ENCODE data around the gene ATP6V1A. TPM values are rescaled to one million over a fixed set of nuclear protein-coding genes. Genes with fewer than 3 reads are reported as not detected.

Gene ATP6V1A
- total and polyA plus RNA-seq, 2 of the 13 experiments (the other 11 are each of a cell fraction or from before 2014, with no cell fraction given), result 23.4 to 95.1 TPM

GRCh38 chr3:113745756-113746547, 883 bp upstream of the ATP6V1A start, which contains the start of gene NAA50 (continued):
- TF ChIP-seq ZSCAN22 (CRISPR knock-in tag; IDR thresholded peaks at IDR 0.05) (0 out of 2 replicates have a peak, but pooled peaks have one; percentile 45), ZBTB8A (CRISPR knock-in tag; IDR thresholded peaks at IDR 0.05; ENCODE audit: borderline replicate concordance, low read depth) (no peak; the same call in 1 of the 2 replicates), ZNF572 (CRISPR knock-in tag; IDR thresholded peaks at IDR 0.05) (no peak), ZNF720 (CRISPR knock-in tag; IDR thresholded peaks at IDR 0.05) (no peak), RFXAP (CRISPR knock-in tag; IDR thresholded peaks at IDR 0.05; ENCODE audit: borderline replicate concordance) (no peak; the same call in 1 of the 2 replicates), ZSCAN29 (CRISPR knock-in tag; conservative IDR thresholded peaks at IDR 0.05) (0 out of 2 replicates have a peak, but pooled peaks have one; percentile 13), JDP2 (CRISPR knock-in tag; IDR thresholded peaks at IDR 0.05; ENCODE audit: borderline replicate concordance) (no peak), ZKSCAN1 (IDR thresholded peaks at IDR 0.05; ENCODE audit: low read length) (no peak), ZNF557 (CRISPR knock-in tag; IDR thresholded peaks at IDR 0.05) (0 out of 2 replicates have a peak, but pooled peaks have one; percentile 17), SRSF4 (IDR thresholded peaks at IDR 0.05; ENCODE audit: low read depth, low read length, poor library complexity, severe bottlenecking) (no peak), MYPOP (CRISPR knock-in tag; IDR thresholded peaks at IDR 0.05) (no peak; the same call in 1 of the 2 replicates), NR2C2 (CRISPR knock-in tag; IDR thresholded peaks at IDR 0.05; ENCODE audit: borderline replicate concordance) (peak; percentile 99), HOXA7 (CRISPR knock-in tag; IDR thresholded peaks at IDR 0.05) (no peak), REXO4 (CRISPR knock-in tag; IDR thresholded peaks at IDR 0.05; ENCODE audit: borderline replicate concordance) (peak; percentile 79; the same call in 1 of the 2 replicates), FOXM1 (CRISPR knock-in tag; IDR thresholded peaks at IDR 0.05) (no peak), KDM3A (CRISPR knock-in tag; IDR thresholded peaks at IDR 0.05; ENCODE audit: low read depth) (peak; percentile 18; the same call in 1 of the 2 replicates), KLF12 (CRISPR knock-in tag; IDR thresholded peaks at IDR 0.05; ENCODE audit: borderline replicate concordance) (0 out of 2 replicates have a peak, but pooled peaks have one; percentile 54), SYNCRIP (IDR thresholded peaks at IDR 0.05; ENCODE audit: insufficient read depth, low read depth, low read length) (no peak), IKZF5 (CRISPR knock-in tag; IDR thresholded peaks at IDR 0.05) (0 out of 2 replicates have a peak, but pooled peaks have one; percentile 35), ZNF737 (CRISPR knock-in tag; IDR thresholded peaks at IDR 0.05; ENCODE audit: borderline replicate concordance) (no peak), RBFOX2 (IDR thresholded peaks at IDR 0.05; ENCODE audit: low read depth, low read length) (peak; percentile 94), ZNF136 (CRISPR knock-in tag; IDR thresholded peaks at IDR 0.05; ENCODE audit: low read depth) (no peak; the same call in 1 of the 2 replicates), SP4 (CRISPR knock-in tag; IDR thresholded peaks at IDR 0.05) (no peak; the same call in 1 of the 2 replicates), MXD3 (CRISPR knock-in tag; IDR thresholded peaks at IDR 0.05) (peak; percentile 94), GATA4 (IDR thresholded peaks at IDR 0.05; ENCODE audit: borderline replicate concordance, low read depth) (no peak), CREM (IDR thresholded peaks at IDR 0.05) (no peak), CREM (CRISPR knock-in tag; IDR thresholded peaks at IDR 0.05) (no peak), AGO1 (IDR thresholded peaks at IDR 0.05; ENCODE audit: low read depth, low read length, poor library complexity, severe bottlenecking) (peak; percentile 29), TEAD2 (CRISPR knock-in tag; IDR thresholded peaks at IDR 0.05) (no peak)
